Endodermal cell (in vitro differentiated cells): ENCODE results near the gene STX1B. TPM values are rescaled to one million over a fixed set of nuclear protein-coding genes. Genes with fewer than 3 reads are reported as not detected.

Experiments used
- DNase-seq: peaks from one replicate; pipeline ENCODE4 v3.0.0-alpha.2; 2017
- H3K27ac ChIP-seq: 2 replicates; pipeline ENCODE4 v1.5.1; 2013; ENCODE audit warnings: mild to moderate bottlenecking, low read depth, low read length, moderate library complexity
- H3K27me3 ChIP-seq: 2 replicates; pipeline ENCODE4 v1.6.1; 2013; ENCODE audit warnings: mild to moderate bottlenecking, low read length, moderate library complexity; ENCODE audit not compliant: insufficient read depth, control insufficient read depth, poor library complexity, severe bottlenecking
- H3K36me3 ChIP-seq: 2 replicates; pipeline ENCODE4 v1.7.0; 2013; ENCODE audit warnings: mild to moderate bottlenecking, low read length, moderate library complexity; ENCODE audit not compliant: control insufficient read depth, insufficient read depth
- H3K4me1 ChIP-seq: one replicate; pipeline ENCODE4 v1.7.0; 2013; ENCODE audit warnings: low read length; ENCODE audit not compliant: control insufficient read depth, insufficient read depth
- H3K4me3 ChIP-seq: 2 replicates; pipeline ENCODE4 v1.5.1; 2013; ENCODE audit warnings: mild to moderate bottlenecking, low read length, moderate library complexity
- H3K9ac ChIP-seq: 2 replicates; pipeline ENCODE4 v1.6.1; 2013; ENCODE audit warnings: mild to moderate bottlenecking, low read length, moderate library complexity; ENCODE audit not compliant: poor library complexity, severe bottlenecking; ENCODE audit errors: extremely low read depth
- H3K9me3 ChIP-seq: 2 replicates; pipeline ENCODE4 v1.6.1; 2013; ENCODE audit warnings: mild to moderate bottlenecking, low read length, moderate library complexity; ENCODE audit not compliant: control insufficient read depth
- H3K27ac Mint-ChIP-seq: 2 replicates; pipeline ENCODE4 v1.8.0; 2020; ENCODE audit warnings: mixed read lengths
- H3K27me3 Mint-ChIP-seq: 2 replicates; pipeline ENCODE4 v1.8.0; 2021; ENCODE audit warnings: mild to moderate bottlenecking, mixed read lengths; ENCODE audit not compliant: insufficient read depth
- H3K36me3 Mint-ChIP-seq: 2 replicates; pipeline ENCODE4 v1.8.0; 2020; ENCODE audit warnings: low read depth, mixed read lengths
- H3K4me1 Mint-ChIP-seq: 2 replicates; pipeline ENCODE4 v1.8.0; 2020; ENCODE audit warnings: mixed read lengths
- H3K4me3 Mint-ChIP-seq: 2 replicates; pipeline ENCODE4 v1.8.0; 2020; ENCODE audit warnings: mild to moderate bottlenecking, moderate library complexity, mixed read lengths
- H3K9me3 Mint-ChIP-seq: 2 replicates; pipeline ENCODE4 v1.8.0; 2020; ENCODE audit warnings: mild to moderate bottlenecking, mixed read lengths
- WGBS, 2 experiments: methylation state at CpG; one replicate each; pipeline versions ENCODE4 v1.1.5 to v1.1.7; 2013; ENCODE audit warnings: missing lambda C conversion rate in 2 of 2, mixed read lengths in 1 of 2; ENCODE audit not compliant: insufficient coverage in 1 of 2, insufficient read length in 1 of 2; 5-methylcytosine and 5-hydroxymethylcytosine counted together
- total RNA-seq, 2 donors: library from RNA; stranded (reverse); fragmentation: NEBNext Ultra II Directional in 1 of 2; extraction: Animal tissue kit (Norgen Biotek cat#: 25700) in 1 of 2; gene quantifications; 2 replicates in 1 of 2; 3 replicates in 1 of 2; pipeline ENCODE4 v1.2.1, GENCODE V29; 2021
- TF ChIP-seq, protein P1 (sequence below): fragments of 200-600 bp; sonication (generic); conservative IDR thresholded peaks from 2 replicates; pipeline ENCODE4 v1.5.0; 2021; ENCODE audit warnings: antibody characterized with exemption, mild to moderate bottlenecking

STX1B gene
- total RNA-seq, 2 donors from 2014 or later: 3.2 to 7.0 TPM

DNA sequence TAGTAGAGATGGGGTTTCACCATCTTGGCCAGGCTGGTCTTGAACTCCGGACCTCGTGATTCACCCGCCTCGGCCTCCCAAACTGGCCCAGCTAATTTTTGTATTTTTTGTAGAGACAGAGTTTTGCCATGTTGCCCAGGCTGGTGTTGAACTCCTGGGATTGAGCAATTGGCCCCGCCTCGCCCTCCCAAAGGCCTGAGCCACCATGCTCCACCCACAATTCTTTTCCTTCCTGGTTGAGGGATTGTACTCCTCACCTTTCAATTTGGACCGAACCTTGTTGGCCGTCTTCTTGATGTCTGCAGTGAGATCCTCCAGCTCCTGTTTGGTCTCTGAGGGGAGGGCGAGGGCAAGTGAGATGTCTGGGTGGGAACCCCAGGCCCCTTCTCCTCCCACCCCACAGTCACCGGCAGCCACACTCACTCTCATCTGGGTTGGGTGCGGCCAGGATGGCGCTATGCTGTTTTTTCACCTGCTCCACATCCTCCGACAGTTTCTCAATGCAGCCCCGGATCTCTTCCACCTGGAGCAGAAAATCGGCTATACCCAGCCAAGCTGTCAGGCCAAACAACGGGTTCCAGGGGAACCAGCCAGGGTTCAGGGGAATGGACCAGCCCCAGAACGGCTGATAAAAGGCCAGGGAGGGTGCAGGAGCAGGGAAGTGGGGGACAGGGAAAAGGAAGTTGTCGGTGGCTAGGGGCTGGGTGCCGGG lies 9.6 kb downstream of the STX1B start:
- H3K9me3 Mint-ChIP-seq: no peaks in the 10 kb centered on the region
- Histone ChIP-seq H3K4me1 (no peaks in the 10 kb centered on the region), H3K9ac (no peak overlapping the region), H3K9me3 (no peaks in the 10 kb centered on the region), H3K27me3 (peaks cover 39% of the 10 kb centered on the region), H3K27ac (no peak overlapping the region), H3K36me3 (no peaks in the 10 kb centered on the region), H3K4me3 (no peak overlapping the region)
- H3K27me3 Mint-ChIP-seq: peaks cover 33% of the 10 kb centered on the region
- 92 to 94% methylated on average over 7 to 17 of the region's 19 CpGs for WGBS, 2 experiments
- TF ChIP-seq, protein P1, sequence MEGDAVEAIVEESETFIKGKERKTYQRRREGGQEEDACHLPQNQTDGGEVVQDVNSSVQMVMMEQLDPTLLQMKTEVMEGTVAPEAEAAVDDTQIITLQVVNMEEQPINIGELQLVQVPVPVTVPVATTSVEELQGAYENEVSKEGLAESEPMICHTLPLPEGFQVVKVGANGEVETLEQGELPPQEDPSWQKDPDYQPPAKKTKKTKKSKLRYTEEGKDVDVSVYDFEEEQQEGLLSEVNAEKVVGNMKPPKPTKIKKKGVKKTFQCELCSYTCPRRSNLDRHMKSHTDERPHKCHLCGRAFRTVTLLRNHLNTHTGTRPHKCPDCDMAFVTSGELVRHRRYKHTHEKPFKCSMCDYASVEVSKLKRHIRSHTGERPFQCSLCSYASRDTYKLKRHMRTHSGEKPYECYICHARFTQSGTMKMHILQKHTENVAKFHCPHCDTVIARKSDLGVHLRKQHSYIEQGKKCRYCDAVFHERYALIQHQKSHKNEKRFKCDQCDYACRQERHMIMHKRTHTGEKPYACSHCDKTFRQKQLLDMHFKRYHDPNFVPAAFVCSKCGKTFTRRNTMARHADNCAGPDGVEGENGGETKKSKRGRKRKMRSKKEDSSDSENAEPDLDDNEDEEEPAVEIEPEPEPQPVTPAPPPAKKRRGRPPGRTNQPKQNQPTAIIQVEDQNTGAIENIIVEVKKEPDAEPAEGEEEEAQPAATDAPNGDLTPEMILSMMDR: no peak
- no peak for DNase-seq
- no peaks in the 10 kb centered on the region for H3K36me3 Mint-ChIP-seq
- H3K4me3 Mint-ChIP-seq: no peak overlapping the region
- no peaks in the 10 kb centered on the region for H3K4me1 Mint-ChIP-seq
- H3K27ac Mint-ChIP-seq: no peak overlapping the region

DNA sequence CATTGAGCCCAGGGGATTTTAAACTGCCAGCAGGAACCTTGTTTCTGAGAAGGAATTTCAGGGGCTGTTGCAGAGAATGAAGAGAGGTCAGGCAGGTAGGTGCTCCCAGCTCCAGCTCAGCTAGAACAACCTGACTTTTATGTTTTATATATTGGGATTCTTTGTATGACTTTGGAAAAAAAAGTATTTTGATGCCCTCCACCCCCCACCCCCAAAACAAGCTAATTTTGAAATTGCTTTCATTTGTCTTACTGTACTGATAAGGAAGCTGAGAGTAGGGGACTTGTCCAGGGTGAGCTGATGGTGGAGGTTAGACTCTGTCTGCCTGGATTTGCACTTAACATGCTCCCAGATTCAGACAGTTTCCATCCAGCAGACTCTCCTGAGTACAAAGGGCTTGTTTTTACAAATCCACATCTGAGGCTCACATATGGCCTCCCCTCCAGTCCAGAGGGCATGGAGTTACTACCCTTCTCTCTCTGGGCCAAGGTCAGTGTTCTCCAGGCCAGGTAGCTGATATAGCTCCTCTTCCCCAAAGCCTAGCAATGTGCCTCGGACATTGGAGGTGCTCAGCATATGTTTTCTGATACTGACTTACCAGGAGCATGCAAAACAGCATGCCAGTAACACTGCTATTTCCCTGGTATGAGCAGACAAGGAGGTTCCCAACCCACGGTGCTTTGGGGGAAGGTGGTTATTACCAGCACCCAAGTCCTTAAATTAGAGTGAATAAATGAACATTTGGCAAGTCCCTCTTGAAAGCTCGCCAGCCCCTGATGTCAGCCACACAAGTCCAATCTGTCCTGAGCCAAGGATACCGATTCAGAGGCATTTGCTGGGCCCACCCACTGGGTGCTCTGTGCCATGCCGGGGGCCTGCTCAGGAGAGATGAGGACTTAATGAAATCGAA lies 11.3 kb downstream of the STX1B start:
- no peak overlapping the region for H3K27ac ChIP-seq
- Mint-ChIP-seq H3K27me3 (peaks cover 37% of the 10 kb centered on the region), H3K9me3 (no peaks in the 10 kb centered on the region), H3K27ac (no peak overlapping the region), H3K4me3 (no peak overlapping the region), H3K4me1 (no peaks in the 10 kb centered on the region), H3K36me3 (no peaks in the 10 kb centered on the region)
- WGBS, 2 experiments: 87 to 90% methylated on average over 6 of the region's 6 CpGs
- TF ChIP-seq, protein P1: no peak
- H3K9ac ChIP-seq: no peak overlapping the region
- H3K36me3 ChIP-seq: no peaks in the 10 kb centered on the region
- no peaks in the 10 kb centered on the region for H3K4me1 ChIP-seq
- DNase-seq: no peak
- H3K4me3 ChIP-seq: no peak overlapping the region
- H3K27me3 ChIP-seq: peaks cover 40% of the 10 kb centered on the region
- H3K9me3 ChIP-seq: no peaks in the 10 kb centered on the region

DNA sequence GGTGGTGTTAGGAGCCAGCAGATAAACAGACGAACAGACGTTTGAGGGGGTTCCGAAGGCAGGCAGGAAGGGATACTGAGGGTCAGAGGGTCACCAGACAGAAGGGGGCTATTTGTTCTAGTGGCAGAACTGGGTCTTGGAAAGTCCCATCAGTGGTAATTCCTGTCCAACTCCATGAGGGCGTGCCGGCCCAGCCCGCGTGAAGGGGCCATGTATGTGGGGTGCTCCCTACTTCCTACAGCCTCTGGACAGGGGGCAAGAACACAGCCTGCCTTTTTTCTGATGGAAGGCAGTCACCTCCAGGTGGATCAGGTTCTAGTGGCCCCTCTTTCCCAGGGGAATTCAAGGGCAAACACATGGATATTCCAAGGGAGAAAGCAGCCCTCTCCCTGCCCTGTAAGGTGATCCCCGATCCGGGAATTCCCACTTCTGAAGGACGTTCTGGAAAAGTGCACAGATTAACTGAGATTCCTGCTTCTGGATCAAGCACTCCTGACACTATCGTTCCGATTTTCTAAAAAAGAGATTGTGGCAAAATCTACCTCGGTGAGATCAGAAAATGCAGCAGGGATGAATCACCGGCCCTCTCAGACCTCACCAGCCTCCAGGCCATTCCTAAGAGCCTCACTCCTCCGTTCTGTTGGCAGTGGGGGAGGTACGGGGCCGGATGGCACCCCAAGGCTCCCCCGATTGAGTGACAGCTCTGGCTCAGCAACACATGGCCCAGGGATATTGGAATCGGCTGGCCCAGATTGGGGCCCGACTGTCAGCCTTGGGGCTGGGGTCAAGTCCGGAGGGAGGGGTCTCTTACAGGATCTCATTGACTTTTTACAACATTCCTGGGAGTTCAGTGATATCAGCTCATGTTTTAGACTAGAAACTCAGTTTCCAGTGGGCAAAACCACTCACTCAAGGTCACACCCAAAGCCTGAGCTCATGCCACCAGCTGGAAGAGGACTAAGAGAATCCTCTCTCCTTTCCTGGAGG lies 12.4 kb downstream of the STX1B start:
- WGBS, 2 experiments: 63 to 67% methylated on average over 10 to 21 of the region's 21 CpGs
- TF ChIP-seq, protein P1: no peak
- Histone ChIP-seq H3K4me3 (peak overlapping the region; percentile 77), H3K27ac (no peak overlapping the region), H3K36me3 (no peaks in the 10 kb centered on the region), H3K9ac (no peak overlapping the region), H3K9me3 (no peaks in the 10 kb centered on the region), H3K27me3 (peaks cover 40% of the 10 kb centered on the region), H3K4me1 (no peaks in the 10 kb centered on the region)
- peaks cover 37% of the 10 kb centered on the region for H3K27me3 Mint-ChIP-seq
- no peaks in the 10 kb centered on the region for H3K9me3 Mint-ChIP-seq
- peak overlapping the region; percentile 59 for H3K4me3 Mint-ChIP-seq
- no peaks in the 10 kb centered on the region for H3K4me1 Mint-ChIP-seq
- H3K36me3 Mint-ChIP-seq: no peaks in the 10 kb centered on the region
- no peak for DNase-seq
- no peak overlapping the region for H3K27ac Mint-ChIP-seq
